Measurements from ENCODE around the gene EEF1G. TPM values are rescaled to one million over a fixed set of nuclear protein-coding genes. Genes with fewer than 3 reads are reported as not detected.
A peak's percentile ranks its signal among the peaks of the same experiment; 100 is the strongest.

Gene EEF1G
- total RNA-seq, 4 donors from 2014 or later, result 1,068 to 1,537 (median 1,375) TPM

DNA sequence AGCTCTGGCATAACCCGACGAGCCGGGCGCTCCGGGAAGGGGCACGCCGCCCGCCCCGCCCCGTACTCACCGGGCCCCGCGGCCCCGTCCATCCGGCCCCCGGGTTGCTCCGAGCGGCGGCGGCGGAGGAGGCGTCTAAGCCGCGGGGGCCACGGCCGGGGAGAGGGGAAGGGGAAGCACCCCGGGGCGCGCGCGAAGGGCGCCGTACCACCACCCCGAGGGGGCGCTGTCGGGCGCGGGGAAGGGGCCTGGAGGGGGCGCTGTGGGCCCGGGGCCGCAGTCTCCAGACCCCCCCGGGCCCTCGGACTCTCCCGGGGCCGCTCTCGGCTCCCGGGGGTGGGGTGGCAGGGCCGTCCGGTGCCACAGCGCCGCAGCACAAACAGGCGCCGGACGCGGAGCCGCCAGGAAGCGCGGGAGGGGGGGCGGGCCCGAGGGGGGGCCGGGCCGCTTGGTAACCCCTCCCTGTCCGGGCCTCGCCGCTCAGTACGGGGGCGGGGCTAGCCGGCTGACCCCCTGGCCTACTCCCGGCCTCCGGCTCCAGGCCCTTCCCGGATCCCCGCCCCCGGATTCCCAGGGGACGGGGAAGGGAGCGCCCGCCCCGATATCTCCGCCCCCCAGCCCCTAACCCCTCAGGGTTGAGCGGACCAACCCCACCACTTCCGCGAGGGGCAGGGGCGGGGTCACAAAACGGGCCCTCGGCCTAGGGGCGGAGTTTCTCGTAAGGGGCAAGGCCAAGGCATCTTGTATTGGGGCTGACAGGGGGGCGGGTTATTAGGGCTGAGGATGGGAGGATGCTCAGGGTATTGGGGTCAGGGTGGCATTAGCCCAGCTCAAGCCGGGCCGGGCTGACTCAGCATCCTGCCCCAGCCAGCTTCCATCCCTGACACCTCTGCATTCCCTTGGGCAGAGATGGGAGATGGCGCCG lies 38.9 kb upstream of the EEF1G start, which contains the start of the genes EML3 and ROM1:
TSS of gene EML3 (minus strand) at position 410 of the 925 bp plus-strand sequence. CDS start at position 92, 318 bp downstream.
TSS of gene ROM1 (plus strand) at position 892 of the 925 bp plus-strand sequence. CDS start at position 917, 25 bp downstream.
- Histone ChIP-seq H3K27ac (replicated peaks in 1 of 4) (peak within 1 kb of the TSS; percentile 91 to 99 (median 96)), H3K4me1 (peaks cover 24 to 48% (median 37%) of the 10 kb centered on the region in 4 donors), H3K9me3 (no peaks in the 10 kb centered on the region), H3K27me3 (no peaks in the 10 kb centered on the region), H3K36me3 (peaks cover 5 to 67% (median 57%) of the 10 kb centered on the region in 4 donors), H3K4me3 (peak within 1 kb of the TSS; percentile 70 to 97 (median 83))
- intact Hi-C loops (cut with DNase I), result no loop called here
- WGBS, result 0% methylated on average over 1 of the region's 91 CpGs
- peak; percentile 52 for TF ChIP-seq POLR2AphosphoS5 (IDR thresholded peaks at IDR 0.05)
- no peak for TF ChIP-seq EP300 (IDR thresholded peaks at IDR 0.05)
- TF ChIP-seq POLR2A (IDR thresholded peaks at IDR 0.05; ENCODE audit: low read depth), result no peak
- TF ChIP-seq, protein P1, sequence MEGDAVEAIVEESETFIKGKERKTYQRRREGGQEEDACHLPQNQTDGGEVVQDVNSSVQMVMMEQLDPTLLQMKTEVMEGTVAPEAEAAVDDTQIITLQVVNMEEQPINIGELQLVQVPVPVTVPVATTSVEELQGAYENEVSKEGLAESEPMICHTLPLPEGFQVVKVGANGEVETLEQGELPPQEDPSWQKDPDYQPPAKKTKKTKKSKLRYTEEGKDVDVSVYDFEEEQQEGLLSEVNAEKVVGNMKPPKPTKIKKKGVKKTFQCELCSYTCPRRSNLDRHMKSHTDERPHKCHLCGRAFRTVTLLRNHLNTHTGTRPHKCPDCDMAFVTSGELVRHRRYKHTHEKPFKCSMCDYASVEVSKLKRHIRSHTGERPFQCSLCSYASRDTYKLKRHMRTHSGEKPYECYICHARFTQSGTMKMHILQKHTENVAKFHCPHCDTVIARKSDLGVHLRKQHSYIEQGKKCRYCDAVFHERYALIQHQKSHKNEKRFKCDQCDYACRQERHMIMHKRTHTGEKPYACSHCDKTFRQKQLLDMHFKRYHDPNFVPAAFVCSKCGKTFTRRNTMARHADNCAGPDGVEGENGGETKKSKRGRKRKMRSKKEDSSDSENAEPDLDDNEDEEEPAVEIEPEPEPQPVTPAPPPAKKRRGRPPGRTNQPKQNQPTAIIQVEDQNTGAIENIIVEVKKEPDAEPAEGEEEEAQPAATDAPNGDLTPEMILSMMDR (IDR thresholded peaks at IDR 0.05), result peak; percentile 92 to 96 (median 92)
- DNase-seq (ENCODE audit: extremely low spot score), result peak; percentile 98

DNA sequence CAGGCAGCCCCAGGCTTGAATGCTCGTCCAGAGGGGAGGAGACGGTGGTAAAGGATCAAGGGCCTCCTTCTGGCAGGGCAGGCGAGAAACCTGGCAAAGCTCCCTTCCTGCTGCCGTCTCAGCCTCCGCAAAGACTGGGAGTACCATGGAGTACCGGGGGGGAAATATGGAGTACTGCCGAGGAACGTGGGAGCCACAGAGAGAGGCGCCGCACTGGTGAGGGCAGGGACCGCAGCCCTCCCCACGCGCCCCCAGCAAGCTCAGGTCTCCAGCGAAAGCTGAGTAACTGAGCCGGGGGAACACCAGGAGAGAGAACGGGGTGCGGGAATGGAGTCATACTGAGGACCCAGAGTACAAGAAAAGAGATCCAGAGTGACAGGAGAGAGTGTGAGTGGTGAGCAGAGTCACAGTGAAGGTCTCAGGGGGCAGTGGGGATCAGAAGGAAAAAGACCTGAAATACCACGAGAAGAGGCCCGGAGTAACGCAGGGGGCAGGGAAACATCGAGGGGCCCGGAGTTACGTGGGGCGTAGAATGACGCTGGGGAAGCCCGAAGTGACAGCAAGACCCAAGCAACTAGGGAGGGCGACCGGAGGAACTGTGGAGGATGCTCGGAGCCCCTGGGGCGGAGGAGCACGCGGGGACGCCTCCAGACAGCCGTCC lies 38.1 kb upstream of the EEF1G start:
- H3K27me3 ChIP-seq, result no peaks in the 10 kb centered on the region
- peaks cover 4 to 67% (median 56%) of the 10 kb centered on the region in 4 donors for H3K36me3 ChIP-seq
- no peak for DNase-seq (ENCODE audit: extremely low spot score)
- 0% methylated on average over 29 of the region's 34 CpGs for WGBS
- H3K4me3 ChIP-seq, result peak overlapping the region; percentile 70 to 97 (median 83)
- TF ChIP-seq POLR2AphosphoS5 (IDR thresholded peaks at IDR 0.05), result peak in 1 of 2 donors; percentile 13
- TF ChIP-seq, protein P1 (IDR thresholded peaks at IDR 0.05), result no peak
- no peak for TF ChIP-seq EP300 (IDR thresholded peaks at IDR 0.05)
- TF ChIP-seq POLR2A (IDR thresholded peaks at IDR 0.05; ENCODE audit: low read depth), result no peak
- intact Hi-C loops (cut with DNase I), result no loop called here
- peaks cover 24 to 48% (median 37%) of the 10 kb centered on the region in 4 donors for H3K4me1 ChIP-seq
- H3K27ac ChIP-seq (replicated peaks in 1 of 4), result peak overlapping the region; percentile 91 to 99 (median 96)
- H3K9me3 ChIP-seq, result no peaks in the 10 kb centered on the region

DNA sequence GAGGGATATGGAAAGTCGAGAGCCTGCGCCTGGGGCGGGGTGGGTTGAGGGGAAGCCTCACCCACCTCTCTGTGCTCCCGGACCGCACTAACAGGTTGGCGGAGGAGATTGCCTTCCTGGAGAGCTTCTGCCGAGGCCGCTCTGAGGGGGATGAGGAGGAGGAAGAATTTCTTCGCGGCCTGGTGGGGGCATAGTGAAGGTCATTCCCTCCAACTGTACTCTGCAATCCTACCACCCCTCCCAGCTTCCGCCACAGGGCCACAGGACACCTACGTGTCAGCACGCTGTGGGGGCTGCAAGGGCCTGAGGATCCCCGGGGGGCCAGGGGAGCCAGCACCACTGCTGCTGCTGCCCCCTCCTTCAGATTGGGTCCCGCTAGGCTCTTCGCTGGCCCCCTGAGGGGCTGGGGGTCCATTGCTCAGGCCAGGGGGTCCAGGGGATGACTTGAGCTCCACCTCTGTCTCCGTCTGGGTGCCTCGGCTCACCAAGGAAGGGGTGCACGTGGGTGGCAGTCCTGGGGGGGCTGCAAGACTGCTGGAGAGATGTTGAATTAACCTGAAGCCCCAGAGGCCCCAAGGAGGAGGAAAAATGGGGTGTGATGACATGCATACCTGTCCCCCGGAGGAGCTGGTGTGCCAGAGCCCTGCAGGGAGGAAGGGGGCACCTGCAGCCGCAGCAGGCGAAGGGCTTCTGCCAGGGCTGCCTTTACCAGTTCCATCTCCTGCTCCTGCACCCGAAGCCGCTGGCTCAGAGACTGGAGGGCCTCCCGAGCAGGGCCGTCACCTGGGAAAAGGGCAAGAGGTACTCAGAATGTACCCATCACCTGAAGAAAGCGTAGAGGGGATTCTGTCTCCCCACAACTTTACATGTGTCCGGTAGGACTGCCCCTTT lies 37.4 kb upstream of the EEF1G start:
- H3K4me3 ChIP-seq, result peak overlapping the region; percentile 70 to 97 (median 83)
- H3K36me3 ChIP-seq, result peaks cover 5 to 68% (median 53%) of the 10 kb centered on the region in 4 donors
- H3K27me3 ChIP-seq, result no peaks in the 10 kb centered on the region
- 65% methylated on average over 21 of the region's 28 CpGs for WGBS
- peak overlapping the region; percentile 91 to 99 (median 96) for H3K27ac ChIP-seq (replicated peaks in 1 of 4)
- TF ChIP-seq POLR2AphosphoS5 (IDR thresholded peaks at IDR 0.05), result no peak
- intact Hi-C loops (cut with DNase I), result no loop called here
- H3K9me3 ChIP-seq, result no peaks in the 10 kb centered on the region
- DNase-seq (ENCODE audit: extremely low spot score), result no peak
- peaks cover 24 to 48% (median 37%) of the 10 kb centered on the region in 4 donors for H3K4me1 ChIP-seq

DNA sequence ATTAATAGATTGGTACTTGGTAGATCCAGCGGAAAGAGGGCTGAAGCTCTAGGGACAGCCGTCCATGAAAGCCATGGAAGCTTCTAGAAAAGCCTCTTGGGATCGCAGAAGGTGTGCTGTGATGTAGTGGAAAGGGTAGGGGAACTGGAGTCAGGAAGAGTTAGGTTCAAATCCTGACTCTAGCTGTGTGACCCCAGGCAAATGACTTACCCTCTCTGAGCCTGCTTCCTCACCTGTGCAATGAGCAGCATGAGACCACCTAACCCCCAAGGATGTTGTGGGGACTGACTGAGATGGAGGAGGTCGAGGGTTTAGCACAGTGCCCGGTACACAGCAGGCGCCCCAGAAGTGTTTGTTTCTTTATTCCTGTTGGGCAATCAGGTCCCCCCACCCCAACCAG lies 36.7 kb upstream of the EEF1G start:
- 87% methylated on average over 3 of the region's 6 CpGs for WGBS
- TF ChIP-seq POLR2AphosphoS5 (IDR thresholded peaks at IDR 0.05) (no peak), EP300 (IDR thresholded peaks at IDR 0.05) (no peak), POLR2A (IDR thresholded peaks at IDR 0.05; ENCODE audit: low read depth) (no peak)
- TF ChIP-seq, protein P1 (IDR thresholded peaks at IDR 0.05), result no peak
- intact Hi-C loops (cut with DNase I), result no loop called here
- H3K4me1 ChIP-seq, result peaks cover 24 to 48% (median 37%) of the 10 kb centered on the region in 4 donors
- no peak overlapping the region for H3K4me3 ChIP-seq
- no peak for DNase-seq (ENCODE audit: extremely low spot score)
- no peaks in the 10 kb centered on the region for H3K9me3 ChIP-seq
- no peak overlapping the region for H3K27ac ChIP-seq (replicated peaks in 1 of 4)
- H3K36me3 ChIP-seq, result peaks cover 10 to 68% (median 54%) of the 10 kb centered on the region in 4 donors
- no peaks in the 10 kb centered on the region for H3K27me3 ChIP-seq
